Activated naive CD4-positive, alpha-beta T cell treated with anti-CD3 and anti-CD28 coated beads for 36 hours (primary cell): ENCODE results near the gene NOS1AP. TPM values are rescaled to one million over a fixed set of nuclear protein-coding genes. Genes with fewer than 3 reads are reported as not detected.
"Not testable (repeated sequence)": the region's sequence is repeated elsewhere in the genome, so short reads cannot be mapped to it uniquely, and the experiment has no call there.

ENCODE experiments used
- CTCF ChIA-PET: fragments of 350-600 bp; sonication (Branson Sonifier 250); formaldehyde crosslinking; loops from one replicate; lab custom pipeline; 2021; ENCODE audit warnings: antibody characterized with exemption; lab: Charles Lee
- DNase-seq: peaks from one replicate; pipeline ENCODE4 v3.0.0-alpha.2; 2020
- H3K27ac Mint-ChIP-seq: one replicate; pipeline ENCODE4 v1.8.0; 2021; ENCODE audit warnings: mild to moderate bottlenecking, mixed read lengths
- H3K27me3 Mint-ChIP-seq: one replicate; pipeline ENCODE4 v1.8.0; 2021; ENCODE audit warnings: low read depth, mixed read lengths
- H3K36me3 Mint-ChIP-seq: one replicate; pipeline ENCODE4 v1.8.0; 2021; ENCODE audit warnings: low read depth, mixed read lengths
- H3K4me1 Mint-ChIP-seq: one replicate; pipeline ENCODE4 v1.8.0; 2021; ENCODE audit warnings: low read depth, mixed read lengths
- H3K4me3 Mint-ChIP-seq: one replicate; pipeline ENCODE4 v1.8.0; 2021; ENCODE audit warnings: mild to moderate bottlenecking, moderate library complexity, mixed read lengths
- H3K9me3 Mint-ChIP-seq: one replicate; pipeline ENCODE4 v1.8.0; 2021; ENCODE audit warnings: mixed read lengths
- intact Hi-C: fragments of 100-400 bp; cut with micrococcal nuclease; formaldehyde crosslinking; loops from one replicate; pipeline ENCODE4 v1.15.1; 2023
- total RNA-seq, 2 experiments: library from RNA; stranded (reverse); gene quantifications; one replicate each; pipeline ENCODE4 v1.2.3, GENCODE V29; 2021

Gene NOS1AP
- total RNA-seq, 2 experiments from 2014 or later: 0.33 to 0.42 TPM

GRCh38 chr1:162193221-162193620 is 123.7 kb downstream of the NOS1AP start:
- H3K9me3 Mint-ChIP-seq: no peaks in the 10 kb centered on the region

GRCh38 chr1:162193815-162194214 is 124.3 kb downstream of the NOS1AP start:
- no peaks in the 10 kb centered on the region for H3K4me1 Mint-ChIP-seq
- no peak overlapping the region for H3K27ac Mint-ChIP-seq
- no peaks in the 10 kb centered on the region for H3K9me3 Mint-ChIP-seq
- no peak overlapping the region for H3K4me3 Mint-ChIP-seq
- CTCF ChIA-PET: no interaction called here
- intact Hi-C loops: no loop called here
- no peaks in the 10 kb centered on the region for H3K36me3 Mint-ChIP-seq
- no peak for DNase-seq
- H3K27me3 Mint-ChIP-seq: peaks cover 3% of the 10 kb centered on the region

More at GRCh38 chr1:162193221-162193620, 123.7 kb downstream of the NOS1AP start:
- peaks cover 3% of the 10 kb centered on the region for H3K27me3 Mint-ChIP-seq
- no peaks in the 10 kb centered on the region for H3K4me1 Mint-ChIP-seq
- H3K27ac Mint-ChIP-seq: no peak overlapping the region
- DNase-seq: no peak
- CTCF ChIA-PET: interaction anchor here (0.6 kb wide), 1 partner anchor 108 kb away, joined by 3 read pairs; no protein-coding TSS in a partner anchor
- H3K36me3 Mint-ChIP-seq: no peaks in the 10 kb centered on the region
- intact Hi-C loops: no loop called here
- no peak overlapping the region for H3K4me3 Mint-ChIP-seq

- CTCF ChIA-PET: no interaction called here
- Mint-ChIP-seq H3K4me1 (no peaks in the 10 kb centered on the region), H3K9me3 (no peaks in the 10 kb centered on the region), H3K4me3 (no peak overlapping the region), H3K36me3 (no peaks in the 10 kb centered on the region), H3K27me3 (peaks cover 3% of the 10 kb centered on the region), H3K27ac (no peak overlapping the region)
- intact Hi-C loops: no loop called here
- no peak for DNase-seq
Measured at GRCh38 chr1:162195567-162195966, 126.1 kb downstream of the NOS1AP start.

- intact Hi-C loops: no loop called here
- Mint-ChIP-seq H3K27me3 (peaks cover 7% of the 10 kb centered on the region), H3K27ac (no peak overlapping the region), H3K4me3 (no peak overlapping the region), H3K36me3 (no peaks in the 10 kb centered on the region), H3K4me1 (no peaks in the 10 kb centered on the region), H3K9me3 (no peaks in the 10 kb centered on the region)
- CTCF ChIA-PET: no interaction called here
- no peak for DNase-seq
Measured at GRCh38 chr1:162196387-162196786, 126.9 kb downstream of the NOS1AP start.

- Mint-ChIP-seq H3K4me1 (no peaks in the 10 kb centered on the region), H3K9me3 (no peaks in the 10 kb centered on the region), H3K4me3 (no peak overlapping the region), H3K27me3 (peaks cover 12% of the 10 kb centered on the region), H3K27ac (no peak overlapping the region), H3K36me3 (no peaks in the 10 kb centered on the region)
- no peak for DNase-seq
- CTCF ChIA-PET: no interaction called here
- intact Hi-C loops: no loop called here
Measured at GRCh38 chr1:162197041-162197531, 127.6 kb downstream of the NOS1AP start.

- no peak overlapping the region for H3K27ac Mint-ChIP-seq
- no peaks in the 10 kb centered on the region for H3K4me1 Mint-ChIP-seq
- intact Hi-C loops: no loop called here
- no peaks in the 10 kb centered on the region for H3K9me3 Mint-ChIP-seq
- DNase-seq: no peak
- no peak overlapping the region for H3K4me3 Mint-ChIP-seq
- no peaks in the 10 kb centered on the region for H3K36me3 Mint-ChIP-seq
- CTCF ChIA-PET: no interaction called here
- H3K27me3 Mint-ChIP-seq: peaks cover 13% of the 10 kb centered on the region
Measured at GRCh38 chr1:162197615-162198421, 128.3 kb downstream of the NOS1AP start.

- Mint-ChIP-seq H3K27me3 (peaks cover 19% of the 10 kb centered on the region), H3K4me1 (no peaks in the 10 kb centered on the region), H3K27ac (no peak overlapping the region), H3K9me3 (no peaks in the 10 kb centered on the region), H3K36me3 (no peaks in the 10 kb centered on the region), H3K4me3 (no peak overlapping the region)
- no peak for DNase-seq
- CTCF ChIA-PET: no interaction called here
- intact Hi-C loops: no loop called here
Measured at GRCh38 chr1:162200096-162200847, 130.8 kb downstream of the NOS1AP start.

GRCh38 chr1:162201062-162201461 is 131.6 kb downstream of the NOS1AP start:
- H3K27ac Mint-ChIP-seq, H3K4me1 Mint-ChIP-seq, DNase-seq, H3K36me3 Mint-ChIP-seq, CTCF ChIA-PET, H3K4me3 Mint-ChIP-seq, H3K9me3 Mint-ChIP-seq, intact Hi-C loops: not testable (repeated sequence)
- peaks cover 19% of the 10 kb centered on the region for H3K27me3 Mint-ChIP-seq

GRCh38 chr1:162204129-162204822 is 134.8 kb downstream of the NOS1AP start:
- CTCF ChIA-PET: no interaction called here
- Mint-ChIP-seq H3K4me1 (no peaks in the 10 kb centered on the region), H3K27ac (no peak overlapping the region), H3K27me3 (peaks cover 15% of the 10 kb centered on the region), H3K36me3 (no peaks in the 10 kb centered on the region), H3K4me3 (no peak overlapping the region), H3K9me3 (no peaks in the 10 kb centered on the region)
- no peak for DNase-seq
- intact Hi-C loops: no loop called here

- Mint-ChIP-seq H3K36me3 (no peaks in the 10 kb centered on the region), H3K27ac (no peak overlapping the region), H3K4me1 (no peaks in the 10 kb centered on the region), H3K4me3 (no peak overlapping the region), H3K9me3 (no peaks in the 10 kb centered on the region), H3K27me3 (peaks cover 15% of the 10 kb centered on the region)
- no peak for DNase-seq
- intact Hi-C loops: no loop called here
- CTCF ChIA-PET: no interaction called here
Measured at GRCh38 chr1:162204823-162205155, 135.3 kb downstream of the NOS1AP start.

GRCh38 chr1:162206300-162206699 is 136.8 kb downstream of the NOS1AP start:
- intact Hi-C loops: no loop called here
- Mint-ChIP-seq H3K27me3 (peaks cover 15% of the 10 kb centered on the region), H3K27ac (no peak overlapping the region), H3K4me1 (no peaks in the 10 kb centered on the region), H3K36me3 (no peaks in the 10 kb centered on the region), H3K4me3 (no peak overlapping the region), H3K9me3 (no peaks in the 10 kb centered on the region)
- CTCF ChIA-PET: no interaction called here
- DNase-seq: no peak

- H3K4me1 Mint-ChIP-seq: no peaks in the 10 kb centered on the region
- CTCF ChIA-PET: no interaction called here
- H3K27me3 Mint-ChIP-seq: peaks cover 9% of the 10 kb centered on the region
- H3K4me3 Mint-ChIP-seq: no peak overlapping the region
- intact Hi-C loops: no loop called here
- no peaks in the 10 kb centered on the region for H3K36me3 Mint-ChIP-seq
- DNase-seq: no peak
- no peak overlapping the region for H3K27ac Mint-ChIP-seq
- no peaks in the 10 kb centered on the region for H3K9me3 Mint-ChIP-seq
Measured at GRCh38 chr1:162206749-162207635, 137.5 kb downstream of the NOS1AP start.
